ENCODE results near the gene PKHD1.

Gene PKHD1

GRCh38 chr6:52106994-52107393 is 19.6 kb upstream of the PKHD1 start:
- no peak for TF ChIP-seq CTCF (IDR thresholded peaks at IDR 0.05; ENCODE audit: low read depth, low read length)
- no peak for DNase-seq (ENCODE audit: extremely low read depth, low read depth)

- no peak for DNase-seq (ENCODE audit: extremely low read depth, low read depth)
- no peak for TF ChIP-seq CTCF (IDR thresholded peaks at IDR 0.05; ENCODE audit: low read depth, low read length)
These were observed 17.6 kb upstream of the PKHD1 start for GRCh38 chr6:52104979-52105378.

- no peak for TF ChIP-seq CTCF (IDR thresholded peaks at IDR 0.05; ENCODE audit: low read depth, low read length)
- DNase-seq (ENCODE audit: extremely low read depth, low read depth), result no peak
These were observed 16.2 kb upstream of the PKHD1 start for GRCh38 chr6:52103623-52104022.

GRCh38 chr6:52102405-52102804 is 15.0 kb upstream of the PKHD1 start:
- no peak for TF ChIP-seq CTCF (IDR thresholded peaks at IDR 0.05; ENCODE audit: low read depth, low read length)
- DNase-seq (ENCODE audit: extremely low read depth, low read depth), result no peak

- TF ChIP-seq CTCF (IDR thresholded peaks at IDR 0.05; ENCODE audit: low read depth, low read length), result no peak
- DNase-seq (ENCODE audit: extremely low read depth, low read depth), result no peak
These were observed 11.3 kb upstream of the PKHD1 start for GRCh38 chr6:52098721-52099120.

- no peak for TF ChIP-seq CTCF (IDR thresholded peaks at IDR 0.05; ENCODE audit: low read depth, low read length)
- no peak for DNase-seq (ENCODE audit: extremely low read depth, low read depth)
These were observed 2.4 kb upstream of the PKHD1 start for GRCh38 chr6:52089758-52090348.

- TF ChIP-seq CTCF (IDR thresholded peaks at IDR 0.05; ENCODE audit: low read depth, low read length), result no peak
- DNase-seq (ENCODE audit: extremely low read depth, low read depth), result no peak
These were observed 672 bp downstream of the PKHD1 start for GRCh38 chr6:52086741-52087140.

Data from AG09319 (cell line).